Esophagus muscularis mucosa (tissue), 4 donors: ENCODE results near the gene AP3D1. TPM values are rescaled to one million over a fixed set of nuclear protein-coding genes. Genes with fewer than 3 reads are reported as not detected.

ENCODE experiments used
- DNase-seq: peaks from one replicate; pipeline ENCODE4 v3.0.0-alpha.2; 2017; ENCODE audit errors: extremely low spot score
- H3K27ac ChIP-seq, 4 donors: fragments of 200-600 bp; sonication (generic); replicated peaks in 1 of 4; 1 replicate in 3 of 4; 2 replicates in 1 of 4; pipeline ENCODE4 v1.5.1; 2016 to 2019; ENCODE audit warnings: mild to moderate bottlenecking in 1 of 4
- H3K27me3 ChIP-seq, 4 donors: fragments of 200-600 bp; sonication (generic); one replicate each; pipeline versions ENCODE4 v1.5.1 to v1.6.0; 2016 to 2019
- H3K36me3 ChIP-seq, 4 donors: fragments of 200-600 bp; sonication (generic); one replicate each; pipeline ENCODE4 v1.5.1; 2016 to 2019
- H3K4me1 ChIP-seq, 4 donors: fragments of 200-600 bp; sonication (generic); one replicate each; pipeline ENCODE4 v1.5.1; 2016 to 2019
- H3K4me3 ChIP-seq, 4 donors: fragments of 200-600 bp; sonication (generic); 1 replicate in 2 of 4; 2 replicates in 2 of 4; pipeline ENCODE4 v1.5.1; 2016 to 2019; ENCODE audit warnings: mild to moderate bottlenecking in 4 of 4, moderate library complexity in 1 of 4
- H3K9me3 ChIP-seq, 4 donors: fragments of 200-600 bp; sonication (generic); 1 replicate in 3 of 4; 2 replicates in 1 of 4; pipeline ENCODE4 v1.5.1; 2016 to 2019
- CTCF ChIP-seq, 3 experiments: fragments of 200-600 bp in 2 of 3; fragments of 450-650 bp in 1 of 3; sonication (generic) in 2 of 3; IDR thresholded peaks; one replicate each; pipeline ENCODE4 v1.5.1; 2017 to 2019; ENCODE audit warnings: antibody characterized with exemption in 3 of 3, mild to moderate bottlenecking in 2 of 3, moderate library complexity in 1 of 3
- EP300 ChIP-seq: sonication (generic); formaldehyde crosslinking; IDR thresholded peaks from one replicate; pipeline ENCODE4 v1.6.1; 2017; ENCODE audit warnings: antibody characterized with exemption
- POLR2A ChIP-seq: fragments of 450-650 bp; IDR thresholded peaks from one replicate; pipeline ENCODE4 v1.6.1; 2017; ENCODE audit warnings: antibody characterized with exemption, moderate library complexity, mild to moderate bottlenecking, low read depth
- POLR2AphosphoS5 ChIP-seq, 2 donors: sonication (generic); formaldehyde crosslinking; IDR thresholded peaks; one replicate each; pipeline ENCODE4 v1.6.1; 2017; ENCODE audit warnings: antibody characterized with exemption in 2 of 2
- WGBS: methylation state at CpG from one replicate; pipeline ENCODE4 v1.1.5; 2018; 5-methylcytosine and 5-hydroxymethylcytosine counted together
- intact Hi-C: fragments of 100-400 bp; cut with DNase I; formaldehyde crosslinking; loops from one replicate; pipeline ENCODE4 v1.15.1; 2023
- total RNA-seq, 4 donors: library from RNA; depleted of rRNA; stranded (reverse); fragments of >200 nt; gene quantifications; one replicate each; pipeline versions ENCODE4 v1.1.0 to v1.2.1, GENCODE V29; 2016

The AP3D1 gene
- total RNA-seq, 4 donors from 2014 or later = 76.0 to 156 (median 93.7) TPM

- WGBS = 72% methylated on average over 2 of the region's 2 CpGs
- H3K4me1 ChIP-seq = peaks cover 0 to 10% (median 6%) of the 10 kb centered on the region in 4 donors
- H3K27ac ChIP-seq = no peak overlapping the region
- H3K9me3 ChIP-seq = no peaks in the 10 kb centered on the region
- intact Hi-C loops = loop anchor here (2.0 to 10.0 kb wide), 3 partner anchors 65 to 237 kb away; no protein-coding TSS in a partner anchor
- no peaks in the 10 kb centered on the region for H3K27me3 ChIP-seq
- TF ChIP-seq CTCF (IDR thresholded peaks at IDR 0.05) (no peak), POLR2AphosphoS5 (IDR thresholded peaks at IDR 0.05) (no peak), POLR2A (no peak), EP300 (no peak)
- no peaks in the 10 kb centered on the region for H3K36me3 ChIP-seq
- H3K4me3 ChIP-seq = no peak overlapping the region
- no peak for DNase-seq
These were observed 6.1 kb upstream of the AP3D1 start for GRCh38 chr19:2157452-2157851.

GRCh38 chr19:2154587-2155075 lies 3.3 kb upstream of the AP3D1 start:
- WGBS = 85% methylated on average over 10 of the region's 10 CpGs
- Histone ChIP-seq H3K4me1 (peaks cover 10 to 29% (median 25%) of the 10 kb centered on the region in 4 donors), H3K36me3 (no peaks in the 10 kb centered on the region), H3K4me3 (no peak overlapping the region), H3K27me3 (no peaks in the 10 kb centered on the region), H3K27ac (no peak overlapping the region), H3K9me3 (no peaks in the 10 kb centered on the region)
- TF ChIP-seq EP300 (no peak), POLR2AphosphoS5 (IDR thresholded peaks at IDR 0.05) (no peak), CTCF (IDR thresholded peaks at IDR 0.05) (no peak), POLR2A (no peak)
- DNase-seq = no peak
- intact Hi-C loops = loop anchor here (5.0 to 10.0 kb wide), 4 partner anchors 68 to 240 kb away; partner anchors contain the start of genes LSM7, PLEKHJ1, SF3A2 and SPPL2B

GRCh38 chr19:2150794-2151338 lies 500 bp downstream of the AP3D1 start:
- TF ChIP-seq POLR2AphosphoS5 (IDR thresholded peaks at IDR 0.05) (no peak), EP300 (no peak), CTCF (IDR thresholded peaks at IDR 0.05) (no peak), POLR2A (no peak)
- Histone ChIP-seq H3K4me1 (peaks cover 30 to 58% (median 52%) of the 10 kb centered on the region in 4 donors), H3K27ac (peak overlapping the region; percentile 84 to 89 (median 88)), H3K36me3 (peaks cover 0 to 3% (median 0%) of the 10 kb centered on the region in 4 donors), H3K27me3 (no peaks in the 10 kb centered on the region), H3K4me3 (peak overlapping the region; percentile 78 to 98 (median 91)), H3K9me3 (no peaks in the 10 kb centered on the region)
- WGBS = 0% methylated on average over 20 of the region's 36 CpGs
- no peak for DNase-seq
- intact Hi-C loops = loop anchor here (5.0 to 10.0 kb wide), 3 partner anchors 86 to 244 kb away; partner anchors contain the start of genes LSM7, PLEKHJ1, SF3A2 and SPPL2B

- H3K36me3 ChIP-seq = peaks cover 0 to 9% (median 3%) of the 10 kb centered on the region in 4 donors
- DNase-seq = no peak
- H3K9me3 ChIP-seq = no peaks in the 10 kb centered on the region
- intact Hi-C loops = loop anchor here (5.0 to 10.0 kb wide), 3 partner anchors 87 to 245 kb away; partner anchors contain the start of genes LSM7, PLEKHJ1, SF3A2 and SPPL2B
- TF ChIP-seq POLR2AphosphoS5 (IDR thresholded peaks at IDR 0.05) = no peak
- peak; percentile 6 for TF ChIP-seq POLR2A
- TF ChIP-seq CTCF (IDR thresholded peaks at IDR 0.05) = no peak
- peaks cover 30 to 61% (median 55%) of the 10 kb centered on the region in 4 donors for H3K4me1 ChIP-seq
- H3K27me3 ChIP-seq = no peaks in the 10 kb centered on the region
- H3K4me3 ChIP-seq = peak overlapping the region; percentile 78 to 98 (median 91)
- H3K27ac ChIP-seq = peak overlapping the region; percentile 84 to 89 (median 88)
- 26% methylated on average over 26 of the region's 30 CpGs for WGBS
These were observed 1.2 kb downstream of the AP3D1 start for GRCh38 chr19:2149980-2150793.
